GM18498 (cell line): ENCODE measurements around the gene CMIP.

Experiments used
- ATAC-seq: cut with Tn5 transposase; IDR thresholded peaks from one replicate; pipeline ENCODE4 v1.9.1; 2021; ENCODE audit warnings: mild to moderate bottlenecking, moderate library complexity; ENCODE audit not compliant: unreplicated experiment

The CMIP gene

GRCh38 chr16:81615833-81616232 lies 171.2 kb downstream of the CMIP start:
- ATAC-seq: no peak

DNA sequence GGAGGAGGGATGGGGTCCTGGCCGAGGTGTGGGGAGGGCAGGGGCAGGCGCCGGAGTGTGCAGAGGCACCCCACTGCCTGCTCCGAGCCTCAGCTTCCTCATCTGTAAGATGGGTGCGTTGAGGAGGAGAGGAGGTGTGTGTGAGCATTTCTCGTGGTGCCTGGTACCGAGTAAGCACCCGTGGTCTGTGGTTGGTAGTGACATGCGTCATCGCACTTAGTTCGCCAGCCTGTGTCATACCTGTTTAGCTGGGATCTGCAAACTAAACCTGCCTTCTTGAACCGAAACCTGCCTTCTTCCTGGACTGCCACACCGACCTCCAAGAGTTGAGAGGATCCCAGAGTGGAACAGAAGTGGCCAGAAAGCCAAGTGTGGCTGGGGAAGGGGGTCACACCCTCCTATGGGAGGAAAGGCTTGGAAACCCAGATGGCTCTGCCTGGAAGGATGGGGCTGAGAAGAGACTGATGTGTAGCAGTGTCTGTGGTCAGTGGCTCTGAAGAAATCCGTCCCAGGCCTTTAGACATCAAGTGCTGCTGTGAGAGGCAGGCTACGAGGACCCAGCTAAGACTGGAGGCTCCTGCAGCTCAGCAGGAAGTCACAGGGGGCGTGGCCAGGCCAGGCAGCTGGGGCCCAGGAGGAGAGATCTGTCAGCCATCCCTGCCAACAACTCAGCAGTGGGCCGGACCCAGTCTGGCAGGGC lies 171.9 kb downstream of the CMIP start:
- peak; percentile 74 for ATAC-seq

- no peak for ATAC-seq
Observed at GRCh38 chr16:81617021-81617346, 172.4 kb downstream of the CMIP start.

- ATAC-seq: no peak
Observed at GRCh38 chr16:81618187-81618586, 173.6 kb downstream of the CMIP start.

- ATAC-seq: no peak
Observed at GRCh38 chr16:81618661-81619060, 174.1 kb downstream of the CMIP start.

- no peak for ATAC-seq
Observed at GRCh38 chr16:81620029-81620428, 175.4 kb downstream of the CMIP start.

DNA sequence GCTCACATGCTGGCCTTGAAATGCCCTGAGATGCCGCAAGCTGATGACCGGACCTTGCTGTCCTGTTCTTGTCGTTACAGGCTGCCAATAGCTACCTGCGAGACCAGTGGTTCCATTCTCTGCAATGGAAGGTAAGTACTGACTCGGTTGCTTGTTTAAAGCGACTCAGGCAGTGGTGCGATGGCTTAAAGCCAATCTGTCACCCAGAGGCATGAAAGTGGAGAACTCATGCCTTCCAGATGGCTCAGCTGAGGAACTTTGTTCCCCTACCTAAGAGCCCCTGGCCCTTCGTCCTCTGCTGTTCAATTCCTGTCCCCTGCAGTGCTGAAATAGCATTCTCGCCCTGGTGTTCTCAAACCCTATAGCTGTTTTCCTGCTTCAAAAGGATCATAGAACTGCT lies 176.2 kb downstream of the CMIP start:
- ATAC-seq: no peak

DNA sequence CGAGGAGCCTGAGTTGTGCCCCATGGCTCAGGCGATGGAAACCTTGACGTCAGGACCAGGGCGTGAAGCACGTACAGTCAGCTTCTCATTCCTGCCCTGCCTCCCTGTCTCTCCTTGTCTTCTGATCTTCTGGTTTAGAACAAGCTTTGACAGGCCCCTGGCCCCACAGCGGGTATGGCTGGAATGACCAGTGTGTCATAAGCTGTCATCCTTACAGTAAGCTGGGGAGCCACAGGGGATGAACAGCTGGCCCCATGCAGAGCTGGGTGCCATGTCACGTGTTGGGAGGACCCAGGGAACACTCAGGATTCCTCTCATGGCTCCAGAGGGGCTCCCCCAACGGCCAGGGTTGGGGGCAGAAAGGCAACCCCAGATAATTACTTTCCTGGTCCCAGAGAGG lies 176.9 kb downstream of the CMIP start:
- ATAC-seq: no peak

GRCh38 chr16:81623365-81624102 lies 178.9 kb downstream of the CMIP start:
- ATAC-seq: no peak

- no peak for ATAC-seq
Observed at GRCh38 chr16:81624403-81624759, 179.8 kb downstream of the CMIP start.

DNA sequence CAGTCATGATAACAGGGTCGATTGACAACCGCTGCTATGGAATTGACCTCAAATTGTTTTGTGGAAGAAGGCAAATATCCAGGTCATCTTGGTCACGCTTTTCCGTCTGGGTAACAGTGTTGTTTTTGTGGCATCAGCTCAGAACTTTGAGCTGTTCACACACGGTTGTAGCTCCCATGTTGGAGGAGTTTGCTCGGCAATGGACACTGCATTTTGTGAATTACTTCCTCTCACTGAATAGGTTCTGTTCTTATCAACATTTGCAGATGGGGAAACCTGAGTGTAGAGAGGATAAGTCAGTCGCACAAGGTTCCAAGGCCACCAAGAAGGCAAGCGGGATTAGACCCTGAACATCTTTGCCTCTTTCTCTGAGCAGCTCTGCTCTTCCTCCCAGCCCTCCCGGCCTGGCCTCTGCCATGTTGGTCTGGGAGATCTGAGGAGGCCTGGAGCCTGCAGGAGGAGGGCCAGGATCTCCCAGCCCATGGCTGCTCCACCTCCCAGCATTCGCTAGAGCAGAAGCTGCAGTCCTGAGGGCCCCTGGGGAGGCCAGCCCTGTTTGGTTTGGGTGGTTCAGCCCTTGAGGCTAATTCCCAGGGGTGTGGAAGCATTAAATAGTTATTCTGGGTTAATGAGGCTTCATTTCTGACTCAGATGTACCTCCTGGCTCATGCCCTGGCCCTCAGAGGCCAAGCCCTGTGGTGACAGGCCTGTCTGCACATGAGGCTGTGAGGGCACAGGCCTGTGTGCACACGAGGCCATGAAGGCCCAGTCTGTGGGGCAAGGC lies 180.3 kb downstream of the CMIP start:
- no peak for ATAC-seq

DNA sequence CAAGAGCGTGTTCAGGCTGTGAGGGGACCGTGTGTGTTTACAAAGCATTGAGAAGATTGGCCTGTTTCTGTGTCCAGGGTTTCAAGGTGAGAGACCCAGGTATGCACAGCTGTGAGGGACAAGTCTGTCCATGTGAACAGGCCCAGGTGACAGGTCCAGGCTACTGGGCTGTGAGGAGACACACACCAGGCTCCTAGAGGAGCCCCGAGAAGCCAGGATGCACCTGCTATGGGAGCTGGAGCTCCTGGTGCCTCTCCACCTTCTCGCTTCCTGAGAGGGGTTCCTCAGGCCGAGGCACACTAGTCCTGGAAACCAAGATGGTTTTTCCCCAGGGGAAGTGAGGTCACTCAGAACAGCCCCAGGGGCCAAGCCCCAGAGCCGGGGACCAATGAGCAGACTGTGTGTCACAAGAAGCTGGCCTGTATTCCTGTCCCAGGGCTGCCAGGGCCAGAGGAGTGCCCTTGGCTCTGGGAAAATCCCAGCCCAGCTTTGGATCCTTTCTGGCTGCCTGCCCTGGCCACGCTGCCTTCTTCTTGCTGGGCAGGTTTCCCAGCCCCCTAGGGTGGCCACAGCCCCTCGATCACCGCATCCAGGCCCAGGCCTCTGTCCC lies 181.0 kb downstream of the CMIP start:
- ATAC-seq: no peak

- no peak for ATAC-seq
Observed at GRCh38 chr16:81626181-81626674, 181.6 kb downstream of the CMIP start.

GRCh38 chr16:81627024-81627423 lies 182.4 kb downstream of the CMIP start:
- ATAC-seq: no peak

- no peak for ATAC-seq
Observed at GRCh38 chr16:81627729-81628244, 183.2 kb downstream of the CMIP start.

GRCh38 chr16:81629034-81629802 lies 184.6 kb downstream of the CMIP start:
- ATAC-seq: no peak

- no peak for ATAC-seq
Observed at GRCh38 chr16:81629896-81630634, 185.5 kb downstream of the CMIP start.

DNA sequence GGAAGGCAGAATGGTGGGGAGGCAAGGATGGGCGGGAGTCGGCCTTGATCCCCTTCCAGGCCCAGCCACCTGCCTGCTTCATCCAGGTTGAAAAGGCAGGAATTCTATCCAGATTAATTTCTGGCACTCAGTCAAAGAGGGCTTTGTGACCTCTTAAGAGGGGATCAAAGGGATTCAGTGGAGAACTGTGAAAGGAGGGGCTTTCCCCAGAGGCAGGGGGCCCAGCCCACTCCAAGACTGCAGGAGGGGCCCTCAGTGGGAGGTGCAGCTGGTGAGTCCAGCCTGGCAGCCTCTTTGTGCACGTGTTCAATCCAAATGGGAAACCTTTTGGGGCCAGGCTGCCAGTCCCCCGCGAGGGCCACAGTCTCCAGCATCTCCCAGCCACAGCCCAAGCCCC lies 186.0 kb downstream of the CMIP start:
- no peak for ATAC-seq

DNA sequence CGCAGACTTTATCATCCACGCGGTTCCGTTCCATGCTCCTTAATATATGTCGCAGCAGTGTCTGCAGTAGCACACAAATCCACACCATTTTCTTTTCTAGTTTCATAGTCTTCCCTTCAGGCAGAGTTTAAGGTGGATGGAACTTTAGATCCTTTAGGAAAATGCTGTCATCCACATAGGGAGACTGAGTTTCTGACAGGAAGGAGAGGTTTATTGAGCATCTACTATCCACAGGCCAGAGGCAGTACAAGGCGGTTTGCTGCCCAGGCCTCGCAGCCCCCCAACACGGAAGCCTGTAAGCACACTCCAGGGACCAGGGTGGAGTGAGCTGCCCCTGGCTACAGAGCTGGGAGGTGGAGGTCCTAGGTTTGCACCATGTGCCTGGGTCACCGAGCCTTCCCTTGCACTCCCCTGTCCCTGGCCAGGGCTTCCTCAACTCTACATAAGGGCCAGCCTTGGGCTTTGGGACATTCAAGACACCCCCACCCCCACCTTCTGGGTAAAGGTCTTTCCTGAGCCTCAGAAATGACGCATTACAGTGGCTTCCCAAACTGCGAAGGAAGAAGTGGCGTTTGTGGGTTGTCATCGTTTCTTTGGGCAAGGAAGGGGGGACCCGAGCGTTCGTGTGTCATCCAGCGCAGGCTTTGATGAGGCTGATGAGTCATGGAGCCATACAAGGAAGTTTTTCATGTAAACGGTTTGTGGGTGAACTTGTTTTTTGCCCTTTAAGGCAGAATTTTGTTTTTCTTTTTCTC lies 188.0 kb downstream of the CMIP start:
- ATAC-seq: no peak
